Measurements from ENCODE around the gene GAREM1. TPM values are rescaled to one million over a fixed set of nuclear protein-coding genes. Genes with fewer than 3 reads are reported as not detected.

Gene GAREM1
- total RNA-seq, 1 experiment from 2014 or later: 4.7 TPM

DNA sequence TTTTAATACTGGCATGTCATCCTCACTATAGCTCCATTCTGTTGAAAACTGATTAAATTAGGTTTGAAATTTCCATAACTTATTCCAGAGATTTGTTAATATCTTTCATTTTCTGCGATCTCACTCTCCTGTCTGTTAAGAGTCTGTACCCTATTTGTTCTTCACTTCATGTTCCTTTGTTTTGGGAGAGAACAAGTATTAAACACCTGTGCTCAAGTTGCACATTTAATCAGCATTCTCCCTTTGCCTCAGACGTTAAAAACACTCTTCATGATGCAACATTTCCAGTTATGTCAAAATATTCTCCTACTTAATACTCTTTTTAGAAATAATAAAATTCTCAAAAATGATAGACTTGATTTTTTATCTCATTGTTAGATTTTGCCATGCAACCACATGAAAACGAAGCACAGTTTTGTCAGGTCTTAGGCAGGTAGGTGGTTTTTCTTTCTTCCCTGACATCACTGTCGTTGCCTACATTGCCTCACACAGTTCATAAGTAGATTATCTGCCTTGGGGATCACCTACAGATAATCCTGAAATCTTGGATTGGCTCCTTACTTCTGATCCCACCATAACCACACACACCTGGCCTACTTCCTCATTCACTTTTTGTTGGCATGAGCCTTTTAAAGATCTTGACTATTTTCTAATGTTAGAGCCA is 109.9 kb downstream of the GAREM1 start:
- DNase-seq (ENCODE audit: low read depth, low spot score) (no peak), ATAC-seq (no peak)
- BruUV-seq (replicated peaks): no TSS peak
- CTCF ChIA-PET: no interaction called here
- Histone ChIP-seq H3K27me3 (ENCODE audit: control insufficient read depth, insufficient read depth, low read length) (no peaks in the 10 kb centered on the region), H3K27ac (ENCODE audit: low read length) (no peak overlapping the region), H3K36me3 (ENCODE audit: control insufficient read depth, insufficient read depth, low read length) (no peaks in the 10 kb centered on the region), H3K4me1 (ENCODE audit: control insufficient read depth, insufficient read depth, low read length) (no peaks in the 10 kb centered on the region), H3K9me3 (ENCODE audit: control insufficient read depth, insufficient read depth, low read depth, low read length) (no peaks in the 10 kb centered on the region), H3K4me3 (ENCODE audit: low read depth in 2 of 2, low read length in 2 of 2) (no peak overlapping the region)
- no peak for TF ChIP-seq TCF7L2 (IDR thresholded peaks at IDR 0.05; ENCODE audit: low read depth, low read length)
- no peak for TF ChIP-seq POLR2AphosphoS5 (IDR thresholded peaks at IDR 0.05; ENCODE audit: low read depth, low read length)
- TF ChIP-seq, protein P1, sequence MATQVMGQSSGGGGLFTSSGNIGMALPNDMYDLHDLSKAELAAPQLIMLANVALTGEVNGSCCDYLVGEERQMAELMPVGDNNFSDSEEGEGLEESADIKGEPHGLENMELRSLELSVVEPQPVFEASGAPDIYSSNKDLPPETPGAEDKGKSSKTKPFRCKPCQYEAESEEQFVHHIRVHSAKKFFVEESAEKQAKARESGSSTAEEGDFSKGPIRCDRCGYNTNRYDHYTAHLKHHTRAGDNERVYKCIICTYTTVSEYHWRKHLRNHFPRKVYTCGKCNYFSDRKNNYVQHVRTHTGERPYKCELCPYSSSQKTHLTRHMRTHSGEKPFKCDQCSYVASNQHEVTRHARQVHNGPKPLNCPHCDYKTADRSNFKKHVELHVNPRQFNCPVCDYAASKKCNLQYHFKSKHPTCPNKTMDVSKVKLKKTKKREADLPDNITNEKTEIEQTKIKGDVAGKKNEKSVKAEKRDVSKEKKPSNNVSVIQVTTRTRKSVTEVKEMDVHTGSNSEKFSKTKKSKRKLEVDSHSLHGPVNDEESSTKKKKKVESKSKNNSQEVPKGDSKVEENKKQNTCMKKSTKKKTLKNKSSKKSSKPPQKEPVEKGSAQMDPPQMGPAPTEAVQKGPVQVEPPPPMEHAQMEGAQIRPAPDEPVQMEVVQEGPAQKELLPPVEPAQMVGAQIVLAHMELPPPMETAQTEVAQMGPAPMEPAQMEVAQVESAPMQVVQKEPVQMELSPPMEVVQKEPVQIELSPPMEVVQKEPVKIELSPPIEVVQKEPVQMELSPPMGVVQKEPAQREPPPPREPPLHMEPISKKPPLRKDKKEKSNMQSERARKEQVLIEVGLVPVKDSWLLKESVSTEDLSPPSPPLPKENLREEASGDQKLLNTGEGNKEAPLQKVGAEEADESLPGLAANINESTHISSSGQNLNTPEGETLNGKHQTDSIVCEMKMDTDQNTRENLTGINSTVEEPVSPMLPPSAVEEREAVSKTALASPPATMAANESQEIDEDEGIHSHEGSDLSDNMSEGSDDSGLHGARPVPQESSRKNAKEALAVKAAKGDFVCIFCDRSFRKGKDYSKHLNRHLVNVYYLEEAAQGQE (IDR thresholded peaks at IDR 0.05; ENCODE audit: insufficient read depth in 1 of 2, low read depth in 2 of 2, low read length in 1 of 2): no peak
- TF ChIP-seq SIN3A (IDR thresholded peaks at IDR 0.05; ENCODE audit: borderline replicate concordance, insufficient read depth, low read depth, low read length): no peak
- TF ChIP-seq, protein P2, sequence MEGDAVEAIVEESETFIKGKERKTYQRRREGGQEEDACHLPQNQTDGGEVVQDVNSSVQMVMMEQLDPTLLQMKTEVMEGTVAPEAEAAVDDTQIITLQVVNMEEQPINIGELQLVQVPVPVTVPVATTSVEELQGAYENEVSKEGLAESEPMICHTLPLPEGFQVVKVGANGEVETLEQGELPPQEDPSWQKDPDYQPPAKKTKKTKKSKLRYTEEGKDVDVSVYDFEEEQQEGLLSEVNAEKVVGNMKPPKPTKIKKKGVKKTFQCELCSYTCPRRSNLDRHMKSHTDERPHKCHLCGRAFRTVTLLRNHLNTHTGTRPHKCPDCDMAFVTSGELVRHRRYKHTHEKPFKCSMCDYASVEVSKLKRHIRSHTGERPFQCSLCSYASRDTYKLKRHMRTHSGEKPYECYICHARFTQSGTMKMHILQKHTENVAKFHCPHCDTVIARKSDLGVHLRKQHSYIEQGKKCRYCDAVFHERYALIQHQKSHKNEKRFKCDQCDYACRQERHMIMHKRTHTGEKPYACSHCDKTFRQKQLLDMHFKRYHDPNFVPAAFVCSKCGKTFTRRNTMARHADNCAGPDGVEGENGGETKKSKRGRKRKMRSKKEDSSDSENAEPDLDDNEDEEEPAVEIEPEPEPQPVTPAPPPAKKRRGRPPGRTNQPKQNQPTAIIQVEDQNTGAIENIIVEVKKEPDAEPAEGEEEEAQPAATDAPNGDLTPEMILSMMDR (IDR thresholded peaks at IDR 0.05): no peak
- in situ Hi-C loops (cut with HindIII; ENCODE audit: low pct_unique_long_range_greater_than_20kb, low sequenced_read_pairs) (no loop called here), intact Hi-C loops (cut with micrococcal nuclease; ENCODE audit: unreplicated experiment) (no loop called here)
- POLR2A ChIA-PET: interaction anchor here (0.7 kb wide), 1 partner anchor 1483 kb away, joined by 6 read pairs; no protein-coding TSS in a partner anchor

DNA sequence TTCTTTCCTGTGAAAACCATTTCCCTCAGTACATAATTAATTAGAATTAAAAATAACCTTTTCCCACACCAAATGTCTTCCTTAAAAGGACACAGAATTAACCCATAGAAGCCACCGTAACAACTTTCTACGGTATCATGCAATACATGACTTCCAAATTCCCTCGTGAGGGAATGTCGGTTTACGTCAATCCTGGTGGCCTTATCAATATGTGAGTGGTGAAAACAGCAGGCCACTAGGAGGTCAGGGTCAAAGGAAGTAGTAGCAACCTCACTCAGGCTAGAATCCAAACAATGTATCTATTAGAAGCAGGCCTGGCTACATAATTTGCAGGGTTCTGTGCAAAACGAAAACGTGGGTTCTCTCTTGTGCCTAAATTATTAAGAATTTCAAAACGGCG is 112.2 kb downstream of the GAREM1 start:
- Histone ChIP-seq H3K36me3 (ENCODE audit: control insufficient read depth, insufficient read depth, low read length) (no peaks in the 10 kb centered on the region), H3K27me3 (ENCODE audit: control insufficient read depth, insufficient read depth, low read length) (no peaks in the 10 kb centered on the region), H3K4me1 (ENCODE audit: control insufficient read depth, insufficient read depth, low read length) (no peaks in the 10 kb centered on the region), H3K4me3 (ENCODE audit: low read depth in 2 of 2, low read length in 2 of 2) (no peak overlapping the region), H3K27ac (ENCODE audit: low read length) (no peak overlapping the region), H3K9me3 (ENCODE audit: control insufficient read depth, insufficient read depth, low read depth, low read length) (no peaks in the 10 kb centered on the region)
- BruUV-seq (replicated peaks): no TSS peak
- ChIA-PET POLR2A (no interaction called here), CTCF (no interaction called here)
- TF ChIP-seq POLR2AphosphoS5 (IDR thresholded peaks at IDR 0.05; ENCODE audit: low read depth, low read length) (no peak), TCF7L2 (IDR thresholded peaks at IDR 0.05; ENCODE audit: low read depth, low read length) (no peak), SIN3A (IDR thresholded peaks at IDR 0.05; ENCODE audit: borderline replicate concordance, insufficient read depth, low read depth, low read length) (no peak)
- TF ChIP-seq, protein P2 (IDR thresholded peaks at IDR 0.05): no peak
- TF ChIP-seq, protein P1 (IDR thresholded peaks at IDR 0.05; ENCODE audit: insufficient read depth in 1 of 2, low read depth in 2 of 2, low read length in 1 of 2): no peak
- DNase-seq (ENCODE audit: low read depth, low spot score) (no peak), ATAC-seq (no peak)
- intact Hi-C loops (cut with micrococcal nuclease; ENCODE audit: unreplicated experiment) (no loop called here), in situ Hi-C loops (cut with HindIII; ENCODE audit: low pct_unique_long_range_greater_than_20kb, low sequenced_read_pairs) (no loop called here)

Measured in Panc1 (cell line).